Measurements from ENCODE around the gene ARHGAP42.

DNA sequence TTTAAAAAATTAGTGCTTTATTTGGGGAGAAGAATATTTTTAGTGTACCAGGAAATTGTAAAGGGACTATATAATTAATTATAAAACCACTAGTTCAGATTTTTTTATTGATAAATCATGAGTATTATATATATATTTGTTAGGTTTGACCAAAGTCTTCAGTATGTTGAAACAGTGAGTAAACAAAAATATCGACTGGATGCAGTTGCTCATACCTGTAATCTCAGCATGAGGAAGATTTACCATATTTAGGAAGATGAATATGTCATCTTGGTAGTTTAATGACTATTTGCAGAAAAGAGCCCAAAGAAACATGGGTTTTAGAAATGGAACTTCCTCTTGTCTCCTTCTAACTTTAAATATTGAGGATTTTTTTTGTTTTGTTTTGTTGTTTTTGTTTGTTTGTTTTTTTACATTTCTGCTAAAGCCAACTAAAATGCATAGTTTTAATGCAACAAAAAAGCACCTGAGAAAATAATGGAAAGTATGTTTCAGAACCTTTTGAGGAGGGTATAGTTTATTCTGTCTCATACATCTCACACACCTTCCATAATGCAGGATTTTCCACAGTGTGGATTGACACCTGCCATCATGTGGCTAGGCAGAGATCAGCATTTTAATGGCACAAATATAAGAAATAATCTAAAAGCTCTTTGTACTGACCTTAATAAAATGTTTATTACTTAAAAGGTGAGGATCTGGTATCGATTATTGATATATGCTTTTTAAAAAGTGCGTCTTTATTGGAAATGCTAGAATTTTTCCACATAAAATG, 114.3 kb downstream of the ARHGAP42 start:
- TF ChIP-seq POLR2AphosphoS5 (IDR thresholded peaks at IDR 0.05; ENCODE audit: low read depth, low read length) (no peak), POLR2A (IDR thresholded peaks at IDR 0.05; ENCODE audit: low read depth, low read length) (no peak), PAX5 (IDR thresholded peaks at IDR 0.05; ENCODE audit: insufficient read depth, low read length, severe bottlenecking) (no peak), SPI1 (IDR thresholded peaks at IDR 0.05; ENCODE audit: low read depth, low read length) (no peak)
